ENCODE results near the gene SLC10A7.

DNA sequence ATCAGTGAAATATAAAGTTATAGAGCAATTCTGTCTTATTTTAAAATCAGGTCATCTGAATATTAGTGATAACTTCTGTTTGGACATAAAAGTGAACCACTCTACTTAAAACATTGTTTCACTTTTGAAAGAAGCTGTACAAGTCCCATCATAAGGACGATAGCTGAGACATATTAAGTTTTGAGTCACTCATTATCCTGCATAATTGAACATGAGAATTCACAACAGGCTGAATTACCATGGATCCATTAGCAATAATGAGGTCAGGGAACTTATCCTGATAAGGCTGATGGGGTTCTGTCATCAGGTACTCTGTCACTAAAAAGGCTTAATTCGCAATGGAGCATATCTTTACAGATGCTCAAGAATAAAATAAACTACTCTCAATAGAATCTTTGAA is 227.0 kb downstream of the SLC10A7 start:
- TF ChIP-seq, protein P1, sequence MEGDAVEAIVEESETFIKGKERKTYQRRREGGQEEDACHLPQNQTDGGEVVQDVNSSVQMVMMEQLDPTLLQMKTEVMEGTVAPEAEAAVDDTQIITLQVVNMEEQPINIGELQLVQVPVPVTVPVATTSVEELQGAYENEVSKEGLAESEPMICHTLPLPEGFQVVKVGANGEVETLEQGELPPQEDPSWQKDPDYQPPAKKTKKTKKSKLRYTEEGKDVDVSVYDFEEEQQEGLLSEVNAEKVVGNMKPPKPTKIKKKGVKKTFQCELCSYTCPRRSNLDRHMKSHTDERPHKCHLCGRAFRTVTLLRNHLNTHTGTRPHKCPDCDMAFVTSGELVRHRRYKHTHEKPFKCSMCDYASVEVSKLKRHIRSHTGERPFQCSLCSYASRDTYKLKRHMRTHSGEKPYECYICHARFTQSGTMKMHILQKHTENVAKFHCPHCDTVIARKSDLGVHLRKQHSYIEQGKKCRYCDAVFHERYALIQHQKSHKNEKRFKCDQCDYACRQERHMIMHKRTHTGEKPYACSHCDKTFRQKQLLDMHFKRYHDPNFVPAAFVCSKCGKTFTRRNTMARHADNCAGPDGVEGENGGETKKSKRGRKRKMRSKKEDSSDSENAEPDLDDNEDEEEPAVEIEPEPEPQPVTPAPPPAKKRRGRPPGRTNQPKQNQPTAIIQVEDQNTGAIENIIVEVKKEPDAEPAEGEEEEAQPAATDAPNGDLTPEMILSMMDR (IDR thresholded peaks at IDR 0.05; ENCODE audit: low read depth, low read length, poor library complexity, severe bottlenecking), result no peak
- TF ChIP-seq EZH2phosphoT487 (IDR thresholded peaks at IDR 0.05; ENCODE audit: borderline replicate concordance, low read length), result no peak

Measured in DOHH2 (cell line).